GM18526 (cell line): ENCODE results near the gene PLXNA1.

Source experiments
- POLR2A ChIP-seq: IDR thresholded peaks from 3 replicates; pipeline ENCODE4 v1.6.1; 2011; ENCODE audit not compliant: insufficient read length; ENCODE audit errors: extremely low read depth

Gene PLXNA1

GRCh38 chr3:126987129-126987528, 4.2 kb downstream of the PLXNA1 start:
- TF ChIP-seq POLR2A = no peak

GRCh38 chr3:126987596-126987995, 4.7 kb downstream of the PLXNA1 start:
- TF ChIP-seq POLR2A = no peak

- no peak for TF ChIP-seq POLR2A
These were observed 5.6 kb downstream of the PLXNA1 start for GRCh38 chr3:126988451-126989021.

- TF ChIP-seq POLR2A = no peak
These were observed 6.6 kb downstream of the PLXNA1 start for GRCh38 chr3:126989316-126990023.

- TF ChIP-seq POLR2A = no peak
These were observed 7.2 kb downstream of the PLXNA1 start for GRCh38 chr3:126990024-126990700.

GRCh38 chr3:126990890-126991289, 8.0 kb downstream of the PLXNA1 start:
- TF ChIP-seq POLR2A = no peak

- no peak for TF ChIP-seq POLR2A
These were observed 8.7 kb downstream of the PLXNA1 start for GRCh38 chr3:126991366-126992200.

GRCh38 chr3:126992216-126992615, 9.3 kb downstream of the PLXNA1 start:
- TF ChIP-seq POLR2A = no peak

GRCh38 chr3:126992776-126993175, 9.9 kb downstream of the PLXNA1 start:
- TF ChIP-seq POLR2A = no peak

- no peak for TF ChIP-seq POLR2A
These were observed 10.5 kb downstream of the PLXNA1 start for GRCh38 chr3:126993436-126993835.

GRCh38 chr3:126994661-126995245, 11.8 kb downstream of the PLXNA1 start:
- TF ChIP-seq POLR2A = no peak

GRCh38 chr3:126995254-126995780, 12.4 kb downstream of the PLXNA1 start:
- no peak for TF ChIP-seq POLR2A

- TF ChIP-seq POLR2A = no peak
These were observed 13.1 kb downstream of the PLXNA1 start for GRCh38 chr3:126995926-126996512.

GRCh38 chr3:126996905-126997304, 14.0 kb downstream of the PLXNA1 start:
- no peak for TF ChIP-seq POLR2A

GRCh38 chr3:126997455-126998038, 14.6 kb downstream of the PLXNA1 start:
- TF ChIP-seq POLR2A = no peak

- TF ChIP-seq POLR2A = no peak
These were observed 15.4 kb downstream of the PLXNA1 start for GRCh38 chr3:126998320-126998719.
